Parathyroid adenoma (tissue), 2 donors: ENCODE results near the gene BUB1B.
A peak's percentile ranks its signal among the peaks of the same experiment; 100 is the strongest.

Experiments
- H2AFZ ChIP-seq: fragments of 300-600 bp; sonication (generic); one replicate; pipeline ENCODE4 v1.7.0; 2017; ENCODE audit warnings: antibody characterized with exemption, mild to moderate bottlenecking
- H3K27ac ChIP-seq: fragments of 300-600 bp; sonication (generic); one replicate; pipeline ENCODE4 v1.7.0; 2017
- H3K27me3 ChIP-seq: fragments of 300-600 bp; sonication (generic); one replicate; pipeline ENCODE4 v1.7.0; 2017; ENCODE audit warnings: low read length; ENCODE audit not compliant: control insufficient read depth, insufficient read depth
- H3K36me3 ChIP-seq: fragments of 300-600 bp; sonication (generic); one replicate; pipeline ENCODE4 v1.7.0; 2017; ENCODE audit warnings: low read length; ENCODE audit not compliant: control insufficient read depth, insufficient read depth
- H3K4me1 ChIP-seq: fragments of 300-600 bp; sonication (generic); one replicate; pipeline ENCODE4 v1.7.0; 2017; ENCODE audit warnings: control low read depth
- H3K4me2 ChIP-seq: fragments of 300-600 bp; sonication (generic); one replicate; pipeline ENCODE4 v1.7.0; 2017; ENCODE audit warnings: low read length
- H3K4me3 ChIP-seq: fragments of 300-600 bp; sonication (generic); one replicate; pipeline ENCODE4 v1.7.0; 2017; ENCODE audit warnings: low read depth, low read length
- H3K79me2 ChIP-seq: fragments of 300-600 bp; sonication (generic); one replicate; pipeline ENCODE4 v1.7.0; 2017; ENCODE audit warnings: control low read depth
- H3K9ac ChIP-seq: fragments of 300-600 bp; sonication (generic); one replicate; pipeline ENCODE4 v1.7.0; 2017; ENCODE audit warnings: mild to moderate bottlenecking
- H3K9me3 ChIP-seq: fragments of 300-600 bp; sonication (generic); one replicate; pipeline ENCODE4 v1.7.0; 2017; ENCODE audit warnings: low read length; ENCODE audit not compliant: control insufficient read depth
- CTCF ChIP-seq: fragments of 300-600 bp; sonication (generic); IDR thresholded peaks from one replicate; pipeline ENCODE4 v1.7.0; 2017; ENCODE audit warnings: antibody characterized with exemption, mild to moderate bottlenecking
- donor health status: primary hyperparathyroidism.

The BUB1B gene

GRCh38 chr15:40197434-40197833, 36.6 kb downstream of the BUB1B start:
- Histone ChIP-seq H3K4me2 (no peak overlapping the region), H3K36me3 (no peaks in the 10 kb centered on the region), H3K4me1 (no peaks in the 10 kb centered on the region), H3K27me3 (no peaks in the 10 kb centered on the region), H3K9ac (no peak overlapping the region), H3K9me3 (no peaks in the 10 kb centered on the region), H3K79me2 (no peaks in the 10 kb centered on the region), H3K27ac (no peak overlapping the region), H3K4me3 (no peak overlapping the region), H2AFZ (no peak overlapping the region)
- no peak for TF ChIP-seq CTCF

- H2AFZ ChIP-seq = no peak overlapping the region
- H3K9me3 ChIP-seq = no peaks in the 10 kb centered on the region
- no peaks in the 10 kb centered on the region for H3K36me3 ChIP-seq
- no peaks in the 10 kb centered on the region for H3K27me3 ChIP-seq
- no peak overlapping the region for H3K4me3 ChIP-seq
- H3K79me2 ChIP-seq = no peaks in the 10 kb centered on the region
- H3K27ac ChIP-seq = no peak overlapping the region
- no peak for TF ChIP-seq CTCF
- no peaks in the 10 kb centered on the region for H3K4me1 ChIP-seq
- H3K9ac ChIP-seq = no peak overlapping the region
- H3K4me2 ChIP-seq = no peak overlapping the region
Measured at GRCh38 chr15:40198355-40199085, 37.7 kb downstream of the BUB1B start.

- H3K9ac ChIP-seq = no peak overlapping the region
- no peak overlapping the region for H3K4me3 ChIP-seq
- no peak for TF ChIP-seq CTCF
- no peaks in the 10 kb centered on the region for H3K4me1 ChIP-seq
- H3K27me3 ChIP-seq = no peaks in the 10 kb centered on the region
- no peak overlapping the region for H3K4me2 ChIP-seq
- no peak overlapping the region for H2AFZ ChIP-seq
- H3K27ac ChIP-seq = no peak overlapping the region
- no peaks in the 10 kb centered on the region for H3K36me3 ChIP-seq
- no peaks in the 10 kb centered on the region for H3K79me2 ChIP-seq
- no peaks in the 10 kb centered on the region for H3K9me3 ChIP-seq
Measured at GRCh38 chr15:40204100-40204499, 43.2 kb downstream of the BUB1B start.

GRCh38 chr15:40217166-40217824, 56.4 kb downstream of the BUB1B start:
- Histone ChIP-seq H3K79me2 (no peaks in the 10 kb centered on the region), H3K4me2 (no peak overlapping the region), H2AFZ (no peak overlapping the region), H3K4me1 (no peaks in the 10 kb centered on the region), H3K27ac (no peak overlapping the region), H3K36me3 (no peaks in the 10 kb centered on the region), H3K9ac (no peak overlapping the region), H3K4me3 (no peak overlapping the region), H3K27me3 (no peaks in the 10 kb centered on the region), H3K9me3 (no peaks in the 10 kb centered on the region)
- peak; percentile 63 for TF ChIP-seq CTCF
